Breast epithelium (tissue), 4 donors: Measurements from ENCODE around the gene LDLRAD4. TPM values are rescaled to one million over a fixed set of nuclear protein-coding genes. Genes with fewer than 3 reads are reported as not detected.
A peak's percentile ranks its signal among the peaks of the same experiment; 100 is the strongest.

Source experiments
- DNase-seq, 2 donors: peaks; one replicate each; pipeline ENCODE4 v3.0.0-alpha.2; 2019; ENCODE audit warnings: low spot score in 2 of 2
- H3K27ac ChIP-seq, 2 donors: fragments of 200-600 bp; sonication (generic) in 1 of 2; one replicate each; pipeline ENCODE4 v1.5.1; 2016 to 2019; ENCODE audit warnings: mild to moderate bottlenecking in 1 of 2
- H3K27me3 ChIP-seq, 2 donors: fragments of 200-600 bp; sonication (generic) in 1 of 2; one replicate each; pipeline versions ENCODE4 v1.5.1 to v1.6.0; 2017 to 2019; ENCODE audit warnings: control low read depth in 1 of 2, mild to moderate bottlenecking in 1 of 2
- H3K36me3 ChIP-seq: fragments of 200-600 bp; one replicate; pipeline ENCODE4 v1.5.1; 2019
- H3K4me1 ChIP-seq, 2 donors: fragments of 200-600 bp; sonication (generic); one replicate each; pipeline ENCODE4 v1.5.1; 2016 to 2019; ENCODE audit warnings: control low read depth in 1 of 2
- H3K4me3 ChIP-seq, 3 donors: fragments of 200-600 bp; sonication (generic); 1 replicate in 2 of 3; 2 replicates in 1 of 3; pipeline ENCODE4 v1.5.1; 2016 to 2019; ENCODE audit warnings: mild to moderate bottlenecking in 3 of 3, moderate library complexity in 2 of 3
- H3K9me3 ChIP-seq, 2 donors: fragments of 200-600 bp; sonication (generic) in 1 of 2; one replicate each; pipeline ENCODE4 v1.5.1; 2016 to 2019; ENCODE audit warnings: control low read depth in 1 of 2
- CTCF ChIP-seq, 3 donors: fragments of 450-650 bp; IDR thresholded peaks; one replicate each; pipeline ENCODE4 v1.5.1; 2016 to 2017; ENCODE audit warnings: antibody characterized with exemption in 3 of 3, mild to moderate bottlenecking in 3 of 3, moderate library complexity in 3 of 3
- POLR2A ChIP-seq: fragments of 450-650 bp; IDR thresholded peaks from one replicate; pipeline ENCODE4 v1.6.1; 2016; ENCODE audit warnings: antibody characterized with exemption, mild to moderate bottlenecking, moderate library complexity
- POLR2AphosphoS5 ChIP-seq, 3 donors: sonication (generic); formaldehyde crosslinking; IDR thresholded peaks; one replicate each; pipeline ENCODE4 v1.6.1; 2017; ENCODE audit warnings: antibody characterized with exemption in 3 of 3
- intact Hi-C: fragments of 100-400 bp; cut with DNase I; formaldehyde crosslinking; loops from one replicate; pipeline ENCODE4 v1.15.1; 2023; ENCODE audit warnings: low total_unique reads
- total RNA-seq, 3 donors: library from RNA; depleted of rRNA; stranded (reverse); fragments of >200 nt; gene quantifications; one replicate each; pipeline ENCODE4 v1.1.0, GENCODE V29; 2016

LDLRAD4 gene
- total RNA-seq, 3 donors from 2014 or later, result 28.5 to 94.3 (median 42.9) TPM

GRCh38 chr18:13318731-13319501 lies 100.4 kb downstream of the LDLRAD4 start:
- H3K4me1 ChIP-seq, result no peaks in the 10 kb centered on the region
- intact Hi-C loops, result no loop called here
- H3K4me3 ChIP-seq, result no peak overlapping the region
- H3K36me3 ChIP-seq, result no peaks in the 10 kb centered on the region
- H3K27ac ChIP-seq, result peak overlapping the region in 1 of 2 donors; percentile 2
- no peaks in the 10 kb centered on the region for H3K27me3 ChIP-seq
- no peak for DNase-seq
- no peak for TF ChIP-seq CTCF (IDR thresholded peaks at IDR 0.05)
- no peak for TF ChIP-seq POLR2AphosphoS5 (IDR thresholded peaks at IDR 0.05)
- no peak for TF ChIP-seq POLR2A
- H3K9me3 ChIP-seq, result peaks cover 0 to 12% of the 10 kb centered on the region in 2 donors

GRCh38 chr18:13319629-13320028 lies 101.1 kb downstream of the LDLRAD4 start:
- Histone ChIP-seq H3K27me3 (no peaks in the 10 kb centered on the region), H3K4me1 (no peaks in the 10 kb centered on the region), H3K4me3 (no peak overlapping the region), H3K36me3 (no peaks in the 10 kb centered on the region), H3K9me3 (peaks cover 0 to 12% of the 10 kb centered on the region in 2 donors), H3K27ac (peak overlapping the region in 1 of 2 donors; percentile 2)
- no peak for TF ChIP-seq CTCF (IDR thresholded peaks at IDR 0.05)
- no peak for TF ChIP-seq POLR2AphosphoS5 (IDR thresholded peaks at IDR 0.05)
- TF ChIP-seq POLR2A, result no peak
- intact Hi-C loops, result no loop called here
- DNase-seq, result no peak

GRCh38 chr18:13320096-13320495 lies 101.5 kb downstream of the LDLRAD4 start:
- no peak for DNase-seq
- Histone ChIP-seq H3K4me1 (no peaks in the 10 kb centered on the region), H3K36me3 (no peaks in the 10 kb centered on the region), H3K9me3 (peaks cover 0 to 12% of the 10 kb centered on the region in 2 donors), H3K4me3 (no peak overlapping the region), H3K27ac (no peak overlapping the region), H3K27me3 (no peaks in the 10 kb centered on the region)
- intact Hi-C loops, result no loop called here
- no peak for TF ChIP-seq POLR2AphosphoS5 (IDR thresholded peaks at IDR 0.05)
- no peak for TF ChIP-seq CTCF (IDR thresholded peaks at IDR 0.05)

- Histone ChIP-seq H3K27ac (no peak overlapping the region), H3K36me3 (no peaks in the 10 kb centered on the region), H3K4me3 (no peak overlapping the region), H3K9me3 (peaks cover 0 to 9% of the 10 kb centered on the region in 2 donors), H3K4me1 (no peaks in the 10 kb centered on the region), H3K27me3 (no peaks in the 10 kb centered on the region)
- DNase-seq, result no peak
- TF ChIP-seq POLR2AphosphoS5 (IDR thresholded peaks at IDR 0.05), result no peak
- TF ChIP-seq POLR2A, result no peak
- no peak for TF ChIP-seq CTCF (IDR thresholded peaks at IDR 0.05)
- intact Hi-C loops, result no loop called here
Measured at GRCh38 chr18:13320891-13321425, 102.4 kb downstream of the LDLRAD4 start.

- H3K4me1 ChIP-seq, result no peaks in the 10 kb centered on the region
Measured at GRCh38 chr18:13321923-13322322, 103.4 kb downstream of the LDLRAD4 start.

More at GRCh38 chr18:13321923-13322322, 103.4 kb downstream of the LDLRAD4 start:
- intact Hi-C loops, result no loop called here
- no peak for DNase-seq
- TF ChIP-seq CTCF (IDR thresholded peaks at IDR 0.05), result no peak
- TF ChIP-seq POLR2A, result no peak
- no peak for TF ChIP-seq POLR2AphosphoS5 (IDR thresholded peaks at IDR 0.05)
- Histone ChIP-seq H3K36me3 (no peaks in the 10 kb centered on the region), H3K27ac (no peak overlapping the region), H3K9me3 (peaks cover 0 to under 1% of the 10 kb centered on the region in 2 donors), H3K4me3 (no peak overlapping the region), H3K27me3 (no peaks in the 10 kb centered on the region)
